SKM-1 treated with dmso at 0.1 percent for 144 hours (cell line): ENCODE data around the gene PARP15.
"Not testable (repeated sequence)": the region's sequence is repeated elsewhere in the genome, so short reads cannot be mapped to it uniquely, and the experiment has no call there.

Experiments
- DNase-seq: peaks from one replicate; lab custom pipeline; 2025; ENCODE audit not compliant: unreplicated experiment; lab: John Stamatoyannopoulos, UW

PARP15 gene

GRCh38 chr3:122577409-122578031 lies at the start of gene PARP15:
PARP15 (plus strand) TSS chr3:122577650; CDS start chr3:122577668, 18 bp downstream.
- peak; percentile 40 for DNase-seq

GRCh38 chr3:122530164-122530563 lies 47.3 kb upstream of the PARP15 start:
- DNase-seq: no peak

- no peak for DNase-seq
Measured at GRCh38 chr3:122533480-122533879, 44.0 kb upstream of the PARP15 start.

GRCh38 chr3:122533931-122534334 lies 43.5 kb upstream of the PARP15 start:
- DNase-seq: peak; percentile 56

GRCh38 chr3:122535964-122536631 lies 41.4 kb upstream of the PARP15 start:
- no peak for DNase-seq

- no peak for DNase-seq
Measured at GRCh38 chr3:122536632-122537001, 40.8 kb upstream of the PARP15 start.

- DNase-seq: peak; percentile 13
Measured at GRCh38 chr3:122538956-122539490, 38.4 kb upstream of the PARP15 start.

- DNase-seq: no peak
Measured at GRCh38 chr3:122546151-122546550, 31.3 kb upstream of the PARP15 start.

GRCh38 chr3:122548076-122548475 lies 29.4 kb upstream of the PARP15 start:
- no peak for DNase-seq

- DNase-seq: no peak
Measured at GRCh38 chr3:122548619-122549018, 28.8 kb upstream of the PARP15 start.

- DNase-seq: no peak
Measured at GRCh38 chr3:122553171-122553570, 24.3 kb upstream of the PARP15 start.

GRCh38 chr3:122555275-122556071 lies 22.0 kb upstream of the PARP15 start:
- no peak for DNase-seq

- DNase-seq: no peak
Measured at GRCh38 chr3:122557356-122557755, 20.1 kb upstream of the PARP15 start.

GRCh38 chr3:122558605-122559004 lies 18.8 kb upstream of the PARP15 start:
- DNase-seq: no peak

GRCh38 chr3:122559906-122560305 lies 17.5 kb upstream of the PARP15 start:
- DNase-seq: no peak

- peak; percentile 50 for DNase-seq
Measured at GRCh38 chr3:122560680-122561079, 16.8 kb upstream of the PARP15 start.

GRCh38 chr3:122562923-122563716 lies 14.3 kb upstream of the PARP15 start:
- no peak for DNase-seq

GRCh38 chr3:122563717-122564025 lies 13.8 kb upstream of the PARP15 start:
- DNase-seq: no peak

- peak; percentile 76 for DNase-seq
Measured at GRCh38 chr3:122564155-122564912, 13.1 kb upstream of the PARP15 start, which contains the start of the genes DTX3L and PARP9. DTX3L (plus strand) TSS chr3:122564338; CDS start chr3:122564427, 89 bp downstream. PARP9 (minus strand) TSS chr3:122564300; CDS start chr3:122559620, 4,680 bp downstream.

GRCh38 chr3:122568131-122568530 lies 9.3 kb upstream of the PARP15 start:
- not testable (repeated sequence) for DNase-seq
